Right ventricle myocardium superior (tissue), 1 donor: ENCODE data around the gene FARS2. TPM values are rescaled to one million over a fixed set of nuclear protein-coding genes. Genes with fewer than 3 reads are reported as not detected.
"Not testable (repeated sequence)": the region's sequence is repeated elsewhere in the genome, so short reads cannot be mapped to it uniquely, and the experiment has no call there.

Experiments used
- ATAC-seq: fragments of 200-7000 bp; cut with Tn5 transposase; one replicate; pipeline ENCODE4 v1.9.1; 2020; ENCODE audit warnings: mild to moderate bottlenecking; ENCODE audit not compliant: poor library complexity
- DNase-seq: peaks from one replicate; pipeline ENCODE4 v3.0.0-alpha.2; 2020
- intact Hi-C: fragments of 100-400 bp; cut with DNase I; formaldehyde crosslinking; loops from one replicate; pipeline ENCODE4 v1.11.2; 2022
- total RNA-seq: library from RNA; stranded (reverse); fragmentation: NEBNext Ultra II Directional; extraction: Animal tissue kit (Norgen Biotek cat#: 25700); gene quantifications from one replicate; pipeline ENCODE4 v1.2.1, GENCODE V29; 2021
- donor health status: DM: no; HTN: yes; CAD: no; lungs with severe emphysema.

FARS2 gene
- total RNA-seq, 1 donor from 2014 or later, result 20.8 TPM

DNA sequence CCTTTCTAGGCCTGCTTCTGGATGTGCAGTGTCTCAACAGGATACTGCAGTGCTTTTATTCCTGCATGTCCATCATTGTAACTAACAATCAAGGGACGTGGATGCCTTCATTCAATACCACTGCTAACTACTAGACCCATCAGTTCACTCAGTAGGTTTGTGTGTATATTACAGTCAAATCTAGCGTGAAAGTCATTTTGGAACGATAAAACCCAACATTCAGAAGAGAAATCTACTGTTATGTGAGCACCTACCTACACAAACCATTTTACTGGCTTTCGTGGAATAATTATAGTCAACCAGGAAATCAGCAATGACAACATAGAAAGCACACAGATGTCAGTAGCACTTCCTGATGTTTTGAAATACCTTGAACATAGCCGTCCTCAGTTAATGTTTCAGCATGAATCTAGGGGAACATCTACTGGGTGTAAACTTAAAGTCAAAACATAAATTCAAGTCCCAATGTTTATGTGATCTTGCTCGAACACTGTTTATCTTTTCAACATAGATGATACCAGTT, 270.6 kb downstream of the FARS2 start:
- no peak for DNase-seq
- intact Hi-C loops, result no loop called here
- ATAC-seq, result no peak

- intact Hi-C loops, result no loop called here
- DNase-seq (no peak), ATAC-seq (no peak)
Measured at GRCh38 chr6:5532941-5533340, 271.6 kb downstream of the FARS2 start.

GRCh38 chr6:5534643-5535042, 273.3 kb downstream of the FARS2 start:
- intact Hi-C loops, result no loop called here
- DNase-seq (no peak), ATAC-seq (no peak)

DNA sequence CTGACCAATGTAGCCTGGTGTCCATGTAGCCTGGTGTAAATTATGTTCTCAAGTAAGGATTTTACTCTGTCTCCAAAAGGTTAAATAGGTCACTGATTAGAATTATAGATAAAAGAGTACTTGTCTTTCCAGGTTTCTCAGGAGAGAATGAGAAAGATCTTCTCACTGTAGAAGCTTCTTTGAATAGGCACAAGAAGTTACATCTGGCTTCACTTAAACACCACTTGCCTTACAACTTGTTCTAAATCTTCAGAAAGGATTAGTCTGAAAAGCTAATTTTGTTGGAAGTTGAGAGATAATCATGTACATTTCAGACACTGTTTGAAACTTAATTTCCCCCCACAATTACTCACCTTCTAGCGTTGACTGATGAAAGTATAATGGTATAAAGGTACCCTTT, 275.3 kb downstream of the FARS2 start:
- DNase-seq (no peak), ATAC-seq (no peak)
- intact Hi-C loops, result no loop called here

- intact Hi-C loops, result no loop called here
- DNase-seq (no peak), ATAC-seq (no peak)
Measured at GRCh38 chr6:5537132-5537531, 275.8 kb downstream of the FARS2 start.

DNA sequence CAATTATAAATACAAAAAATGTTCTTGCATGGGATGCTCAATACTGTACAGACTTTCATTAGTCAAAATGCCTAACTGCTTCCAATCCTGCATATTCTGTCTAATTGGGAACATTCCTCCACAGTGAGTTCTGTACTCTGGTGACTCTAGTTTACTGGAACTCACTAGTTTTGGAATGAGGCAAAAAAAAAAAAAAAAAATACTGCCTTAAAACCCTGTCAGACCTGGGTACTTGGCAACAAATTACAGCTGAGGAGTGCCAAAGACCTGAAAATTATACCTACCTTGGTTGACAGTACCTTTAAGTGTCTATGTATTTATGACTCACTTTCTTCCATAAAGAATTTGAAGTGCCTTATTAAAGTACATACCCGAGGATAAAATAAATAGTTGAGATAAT, 276.7 kb downstream of the FARS2 start:
- DNase-seq (no peak), ATAC-seq (no peak)
- intact Hi-C loops, result no loop called here

DNA sequence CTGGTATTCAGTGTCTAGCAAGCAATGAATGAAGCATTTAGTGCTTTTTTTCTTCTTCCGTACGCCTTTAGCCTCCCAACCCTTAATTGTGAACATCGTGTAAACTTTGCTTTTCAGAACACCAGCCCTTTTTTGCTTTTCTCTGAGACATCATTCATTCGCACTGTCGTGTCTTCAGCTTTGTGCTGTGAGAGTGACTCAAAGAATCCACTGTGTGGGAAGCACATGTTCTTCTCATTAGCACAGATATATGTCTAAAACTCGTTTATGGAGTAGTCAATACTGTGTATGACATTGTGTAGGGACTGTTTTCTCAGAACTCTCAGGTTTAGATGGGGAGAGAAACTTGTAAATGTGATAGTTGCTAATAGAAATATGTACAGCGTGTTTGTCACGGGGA, 279.1 kb downstream of the FARS2 start:
- intact Hi-C loops, result no loop called here

DNA sequence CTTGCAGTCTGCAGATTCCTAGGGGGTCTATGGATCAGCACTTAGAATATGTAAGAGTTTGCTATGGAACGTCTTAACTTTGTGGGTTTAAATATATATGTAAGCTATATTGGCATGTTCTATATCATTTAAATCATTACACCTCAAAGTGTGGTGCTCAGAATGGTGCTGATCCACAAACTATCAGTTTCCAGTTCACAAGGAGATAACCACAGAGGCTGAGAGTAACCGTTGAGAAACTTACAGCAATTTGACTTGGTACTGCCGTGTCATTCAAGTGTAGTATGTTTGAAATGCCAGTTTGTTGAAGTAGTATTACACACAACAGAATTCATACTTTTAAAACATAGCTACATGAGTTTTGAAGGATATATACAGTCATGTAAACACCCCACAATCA, 279.7 kb downstream of the FARS2 start:
- ATAC-seq, result no peak
- DNase-seq, result no peak
- intact Hi-C loops, result no loop called here

More for the DNA sequence above, 279.1 kb downstream of the FARS2 start:
- ATAC-seq (no peak), DNase-seq (no peak)

- DNase-seq, result no peak
- ATAC-seq, result no peak
- intact Hi-C loops, result no loop called here
Measured at GRCh38 chr6:5541751-5542432, 280.6 kb downstream of the FARS2 start.

- no peak for ATAC-seq
- intact Hi-C loops, result no loop called here
- no peak for DNase-seq
Measured at GRCh38 chr6:5547556-5547955, 286.2 kb downstream of the FARS2 start.

- ATAC-seq (no peak), DNase-seq (no peak)
- intact Hi-C loops, result no loop called here
Measured at GRCh38 chr6:5550631-5551030, 289.3 kb downstream of the FARS2 start.

- intact Hi-C loops, result no loop called here
- DNase-seq (no peak), ATAC-seq (peak; percentile 58)
Measured at GRCh38 chr6:5552243-5552642, 290.9 kb downstream of the FARS2 start.

GRCh38 chr6:5553767-5554166, 292.5 kb downstream of the FARS2 start:
- DNase-seq (no peak), ATAC-seq (no peak)
- intact Hi-C loops, result no loop called here

DNA sequence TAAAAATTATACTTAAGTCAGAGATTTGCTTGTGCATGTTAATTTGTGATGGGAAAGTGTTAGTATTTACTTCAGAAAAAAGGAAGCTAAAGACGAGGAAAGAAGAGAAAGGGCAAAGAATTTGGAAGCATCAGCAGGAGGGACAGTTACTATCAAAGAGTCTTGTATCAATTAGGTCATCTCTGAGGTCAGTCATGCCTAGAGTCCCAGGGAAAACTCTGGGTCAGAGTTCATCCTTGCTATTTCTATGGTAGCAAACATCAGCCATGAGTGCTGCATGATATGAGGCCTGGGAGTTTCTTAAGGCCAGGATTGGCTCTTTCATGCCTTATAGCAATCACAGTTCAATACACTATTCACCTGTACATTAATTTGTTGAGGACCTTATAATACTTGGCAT, 292.9 kb downstream of the FARS2 start:
- ATAC-seq (no peak), DNase-seq (no peak)
- intact Hi-C loops, result no loop called here

GRCh38 chr6:5556011-5556410, 294.7 kb downstream of the FARS2 start:
- ATAC-seq, result no peak
- intact Hi-C loops, result no loop called here
- no peak for DNase-seq

- intact Hi-C loops, result no loop called here
- DNase-seq (no peak), ATAC-seq (no peak)
Measured at GRCh38 chr6:5557506-5557905, 296.2 kb downstream of the FARS2 start.

GRCh38 chr6:5559651-5560050, 298.3 kb downstream of the FARS2 start:
- ATAC-seq (no peak), DNase-seq (no peak)
- intact Hi-C loops, result no loop called here

- ATAC-seq (no peak), DNase-seq (no peak)
- intact Hi-C loops, result no loop called here
Measured at GRCh38 chr6:5562277-5562676, 301.0 kb downstream of the FARS2 start.

DNA sequence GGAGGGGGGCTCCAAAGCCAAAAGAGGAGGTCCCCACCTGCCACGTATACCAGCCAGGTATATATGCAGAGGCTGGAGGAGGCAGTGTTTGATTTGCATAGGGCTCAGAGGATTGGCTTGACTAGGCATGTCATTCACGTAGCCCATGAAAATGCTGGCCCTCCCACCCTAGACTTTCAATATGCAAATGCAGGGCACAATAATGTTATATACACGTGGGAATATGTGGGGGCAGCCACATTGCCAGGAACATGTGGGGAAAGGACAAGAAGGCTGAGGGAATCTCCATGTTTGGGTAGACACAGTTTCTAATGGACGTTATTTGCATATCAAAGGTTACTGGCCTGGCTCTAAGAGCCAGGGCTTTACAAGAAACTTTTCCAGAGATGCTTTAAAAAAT, 301.8 kb downstream of the FARS2 start:
- DNase-seq, result no peak
- intact Hi-C loops, result no loop called here
- ATAC-seq, result no peak

- not testable (repeated sequence) for ATAC-seq
Measured at GRCh38 chr6:5564746-5565145, 303.4 kb downstream of the FARS2 start.

DNA sequence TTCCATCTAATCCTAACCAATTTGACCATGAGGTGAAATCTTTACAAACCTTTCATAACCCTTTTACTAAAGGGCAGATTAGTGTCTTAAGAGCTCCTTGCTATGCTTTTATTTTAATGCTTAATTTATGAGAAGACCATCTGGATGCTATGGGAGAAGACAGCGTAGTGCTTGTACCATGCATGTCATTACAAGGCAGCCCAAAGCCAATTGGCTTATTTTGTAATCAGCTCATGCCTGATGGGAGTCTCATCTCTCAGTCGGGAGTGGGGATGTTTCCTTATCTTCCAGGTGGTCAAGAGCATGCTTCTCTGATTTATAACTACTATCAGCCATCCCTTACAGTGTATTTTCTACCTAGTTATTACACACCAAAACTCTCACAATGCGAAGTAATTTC, 304.7 kb downstream of the FARS2 start:
- DNase-seq (no peak), ATAC-seq (no peak)
- intact Hi-C loops, result no loop called here

More at GRCh38 chr6:5564746-5565145, 303.4 kb downstream of the FARS2 start:
- DNase-seq, intact Hi-C loops: not testable (repeated sequence)
